GM18519 (cell line): ENCODE measurements around the gene CLECL1.
"Not testable (repeated sequence)": the region's sequence is repeated elsewhere in the genome, so short reads cannot be mapped to it uniquely, and the experiment has no call there.

Source experiments
- ATAC-seq: cut with Tn5 transposase; IDR thresholded peaks from one replicate; pipeline ENCODE4 v1.9.1; 2021; ENCODE audit warnings: mild to moderate bottlenecking, moderate library complexity; ENCODE audit not compliant: unreplicated experiment, low FRiP score

CLECL1 gene

DNA sequence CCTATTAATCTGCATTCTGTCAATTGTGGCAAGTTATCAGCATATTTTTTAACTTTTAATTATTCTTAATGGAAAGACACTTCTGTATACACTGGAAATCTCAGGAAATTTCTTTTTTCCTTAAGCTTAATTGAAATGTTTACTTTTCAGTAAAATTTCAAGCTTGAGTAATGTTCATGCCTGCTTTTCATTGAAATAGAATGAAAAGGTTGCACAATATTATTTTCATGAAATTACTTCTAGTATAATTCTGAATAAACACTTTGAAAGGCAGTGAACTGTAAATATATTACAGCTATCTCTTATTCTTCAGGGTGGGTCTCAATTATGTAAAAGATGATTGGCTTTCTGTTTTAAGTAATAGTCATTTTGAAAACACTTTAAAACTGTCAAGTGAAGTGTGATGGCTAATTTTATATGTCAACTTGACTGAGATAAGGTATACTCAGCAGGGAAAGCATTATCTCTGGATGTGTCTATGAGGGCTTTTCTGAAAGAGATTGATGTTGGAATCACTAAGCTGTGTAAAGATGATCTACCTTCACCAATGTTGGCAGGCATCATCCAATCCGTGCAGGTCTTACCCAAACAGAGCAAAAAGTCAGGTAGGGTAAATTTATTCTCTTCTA is 33.5 kb downstream of the CLECL1 start:
- ATAC-seq, result no peak

DNA sequence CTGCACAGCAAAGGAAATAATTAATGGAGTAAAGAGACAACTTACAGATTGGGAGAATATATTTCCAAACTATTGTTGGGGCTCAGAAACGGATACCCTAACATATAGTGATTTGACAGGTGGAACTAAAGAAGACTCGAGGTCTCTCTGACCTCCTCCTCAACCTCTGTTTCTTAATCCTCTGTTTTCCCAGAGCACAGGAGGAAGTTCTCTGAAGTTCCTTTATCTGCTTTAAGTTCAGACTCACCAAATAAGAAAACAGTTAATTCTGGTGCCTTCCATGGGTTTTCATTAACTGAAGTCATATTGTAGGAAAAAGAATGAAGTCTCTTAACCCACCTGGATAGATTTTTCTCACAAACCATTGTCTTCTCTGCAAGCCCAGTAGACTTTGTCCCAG is 34.2 kb downstream of the CLECL1 start:
- ATAC-seq, result no peak

DNA sequence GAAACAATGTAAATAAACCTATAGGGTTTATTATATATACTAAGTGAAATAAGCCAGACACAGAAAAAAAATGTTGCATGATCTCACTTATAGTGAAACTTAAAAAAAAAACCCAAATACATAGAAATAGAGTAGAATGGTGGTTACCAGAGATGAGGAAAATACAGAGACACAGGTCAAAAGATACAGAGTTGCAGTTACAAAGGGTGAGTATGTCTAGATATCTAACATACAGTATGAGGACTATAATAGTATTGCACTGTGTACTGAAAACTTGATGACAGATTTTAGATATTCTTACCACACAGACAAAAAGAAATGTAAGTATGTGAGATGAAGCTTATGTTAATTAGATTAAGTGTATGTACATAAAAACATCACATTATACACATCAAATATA is 35.3 kb downstream of the CLECL1 start:
- no peak for ATAC-seq

DNA sequence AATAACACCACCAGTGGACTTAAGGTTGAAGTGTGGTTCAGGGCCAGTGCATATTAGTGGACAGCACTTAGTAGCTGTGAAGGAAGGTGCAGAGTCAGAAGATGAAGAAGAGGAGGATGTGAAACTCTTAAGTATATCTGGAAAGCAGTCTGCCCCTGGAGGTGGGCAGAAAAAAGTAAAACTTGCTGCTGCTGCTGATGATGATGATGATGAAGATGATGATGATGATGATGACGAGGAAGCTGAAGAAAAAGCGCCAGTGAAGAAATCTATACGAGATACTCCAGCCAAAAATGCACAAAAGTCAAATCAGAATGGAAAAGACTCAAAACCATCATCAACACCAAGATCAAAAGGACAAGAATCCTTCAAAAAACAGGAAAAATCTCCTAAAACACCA is 37.2 kb downstream of the CLECL1 start:
- ATAC-seq, result not testable (repeated sequence)

DNA sequence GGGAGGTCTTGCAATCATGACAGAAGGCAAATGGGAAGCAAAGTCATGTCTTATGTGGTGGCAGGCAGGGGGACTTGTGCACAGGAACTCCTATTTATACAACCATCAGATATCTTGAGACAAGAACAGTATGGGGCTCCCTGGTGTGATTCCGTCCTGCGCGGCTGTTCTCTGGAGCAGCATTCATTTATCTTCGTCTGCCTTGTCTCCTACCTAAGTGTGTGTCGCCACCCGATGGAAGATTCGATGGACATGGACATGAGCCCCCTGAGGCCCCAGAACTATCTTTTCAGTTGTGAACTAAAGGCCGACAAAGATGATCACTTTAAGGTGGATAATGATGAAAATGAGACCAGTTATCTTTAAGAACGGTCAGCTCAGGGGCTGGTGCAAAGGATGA is 37.7 kb downstream of the CLECL1 start:
- not testable (repeated sequence) for ATAC-seq

DNA sequence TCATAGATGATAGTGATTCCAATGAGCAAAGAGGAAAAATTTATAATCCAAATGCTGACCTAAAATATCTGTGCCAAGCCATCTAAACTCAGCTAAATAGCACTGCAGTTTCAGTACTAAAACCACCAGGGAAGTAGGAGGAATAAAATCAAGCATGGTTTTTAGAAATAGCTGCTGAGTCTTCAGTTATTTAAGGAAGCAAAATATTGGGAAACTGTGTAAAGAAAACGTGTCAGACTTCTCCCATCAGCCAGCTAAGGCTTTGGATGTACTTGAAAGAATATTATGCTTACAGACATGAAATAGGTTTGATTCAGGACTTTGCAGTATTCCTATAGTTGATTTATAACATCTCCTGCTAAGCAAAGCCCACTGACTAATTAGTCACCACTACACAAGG is 38.7 kb downstream of the CLECL1 start:
- no peak for ATAC-seq

DNA sequence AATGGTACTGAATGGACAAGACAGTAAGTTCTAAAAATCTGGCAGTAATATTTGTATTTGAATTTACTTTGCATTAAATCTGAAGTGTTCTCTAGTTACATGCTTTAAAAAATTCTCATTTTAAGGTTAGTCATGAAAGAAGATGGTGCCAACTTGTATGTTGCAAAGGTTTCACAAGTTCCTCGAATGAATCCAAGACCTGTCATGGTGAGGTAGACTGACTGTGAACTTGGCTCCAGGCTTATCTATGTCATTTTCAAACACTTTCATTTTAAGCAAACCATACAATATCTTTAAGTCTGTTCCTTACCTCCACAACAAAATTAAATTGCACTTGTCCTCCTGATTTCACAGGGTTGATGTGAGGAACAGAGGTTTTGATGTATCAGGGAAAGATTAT is 40.0 kb downstream of the CLECL1 start:
- ATAC-seq, result no peak

DNA sequence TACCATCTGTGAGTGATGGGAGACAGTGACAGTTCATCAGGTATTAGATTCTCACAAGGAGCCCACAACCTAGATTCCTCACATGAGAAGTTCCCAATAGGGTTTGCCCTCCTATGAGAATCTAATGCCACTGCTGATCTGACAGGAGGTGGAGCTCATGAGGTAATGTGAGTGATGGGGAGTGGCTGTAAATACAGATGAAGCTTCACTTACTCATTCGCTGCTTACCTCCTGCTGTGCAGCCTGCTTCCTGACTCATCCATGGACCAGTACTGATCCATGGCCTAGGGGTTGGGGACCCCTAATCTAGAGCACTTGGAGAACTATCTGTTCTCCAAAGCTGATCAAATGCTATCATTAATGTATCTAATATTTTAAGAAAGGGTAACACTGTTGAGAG is 45.7 kb downstream of the CLECL1 start:
- ATAC-seq, result no peak

DNA sequence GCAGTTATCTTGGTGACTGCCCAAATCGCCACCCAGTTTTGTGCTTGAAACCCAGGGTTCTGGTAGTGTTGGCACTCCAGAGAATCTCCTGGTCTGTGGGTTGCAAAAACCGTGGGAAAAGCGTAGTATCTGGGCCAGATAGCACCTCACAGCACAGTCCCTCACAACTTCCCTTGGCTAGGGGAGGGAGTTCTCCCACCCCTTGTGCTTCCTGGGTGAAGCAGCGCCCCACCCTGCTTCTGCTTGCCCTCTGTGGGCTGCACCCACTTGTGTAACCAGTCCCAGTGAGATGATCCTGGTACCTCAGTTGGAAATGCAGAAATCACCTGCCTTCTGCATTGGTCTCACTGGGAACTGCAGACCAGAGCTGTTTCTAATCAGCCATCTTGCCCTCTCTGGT is 47.0 kb downstream of the CLECL1 start:
- ATAC-seq, result no peak

DNA sequence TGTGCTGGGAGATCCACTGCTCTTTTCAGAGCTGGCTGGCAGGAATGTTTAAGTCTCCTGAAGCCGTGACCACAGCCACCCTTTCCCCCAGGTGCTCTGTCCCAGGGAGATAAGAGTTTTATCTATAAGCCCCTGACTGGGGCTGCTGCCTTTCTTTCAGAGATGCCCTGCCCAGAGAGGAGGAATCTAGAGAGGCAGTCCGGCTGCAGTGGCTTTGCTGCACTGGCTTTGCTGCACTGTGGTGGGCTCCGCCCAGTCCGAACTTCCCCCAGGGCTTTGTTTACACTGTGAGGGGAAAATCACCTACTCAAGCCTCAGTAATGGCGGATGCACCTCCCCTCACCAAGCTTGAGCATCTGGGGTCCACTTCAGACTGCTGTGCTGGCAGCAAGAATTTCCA is 47.5 kb downstream of the CLECL1 start:
- ATAC-seq, result not testable (repeated sequence)

DNA sequence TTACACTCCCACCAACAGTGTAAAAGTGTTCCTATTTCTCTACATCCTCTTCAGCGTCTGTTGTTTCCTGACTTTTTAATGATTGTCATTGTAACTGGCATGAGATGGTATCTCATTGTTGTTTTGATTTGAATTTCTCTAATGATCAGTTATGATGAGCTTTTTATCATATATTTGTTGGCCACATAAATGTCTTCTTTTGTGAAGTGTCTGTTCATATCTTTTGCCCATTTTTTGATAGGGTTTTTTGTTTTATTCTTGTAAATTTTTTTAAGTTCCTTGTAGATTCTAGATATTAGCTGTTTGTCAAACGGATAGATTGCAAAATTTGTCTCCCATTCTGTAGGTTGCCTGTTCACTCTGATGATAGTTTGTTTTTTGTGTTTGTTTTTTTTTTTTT is 49.9 kb downstream of the CLECL1 start:
- ATAC-seq, result not testable (repeated sequence)

DNA sequence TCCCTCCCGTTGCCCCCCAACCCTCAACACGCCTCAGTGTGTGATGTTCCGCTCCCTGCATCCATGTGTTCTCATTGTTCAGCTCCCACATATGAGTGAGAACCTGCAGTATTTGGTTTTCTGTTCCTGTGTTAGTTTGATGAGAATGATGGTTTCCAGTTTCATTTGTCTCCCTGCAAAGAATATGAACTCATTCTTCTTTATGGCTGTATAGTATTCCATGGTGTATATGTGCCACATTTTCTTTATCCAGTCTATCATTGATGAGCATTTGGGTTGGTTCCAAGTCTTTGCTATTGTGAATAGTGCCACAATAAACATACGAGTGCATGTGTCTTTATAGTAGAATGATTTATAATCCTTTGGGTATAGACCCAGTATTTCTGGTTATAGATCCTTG is 50.4 kb downstream of the CLECL1 start:
- ATAC-seq, result not testable (repeated sequence)

DNA sequence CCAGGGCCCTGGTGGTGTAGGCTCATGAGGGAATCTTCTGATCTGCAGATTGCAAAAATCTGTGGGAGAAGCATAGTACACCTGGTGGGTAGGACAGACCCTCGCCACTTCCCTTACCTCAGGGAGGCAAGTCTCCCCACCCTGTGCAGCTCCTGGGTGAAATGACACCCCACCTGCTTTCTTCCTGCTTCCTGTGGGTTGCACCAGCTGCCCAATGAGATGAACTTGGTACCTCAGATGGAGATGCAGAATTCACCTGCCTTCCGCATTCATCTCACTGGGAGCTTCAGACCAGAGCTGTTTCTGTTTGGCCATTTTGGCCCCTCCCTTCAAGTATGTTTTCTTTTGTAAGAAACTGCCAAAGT is 58.7 kb downstream of the CLECL1 start:
- ATAC-seq, result no peak

DNA sequence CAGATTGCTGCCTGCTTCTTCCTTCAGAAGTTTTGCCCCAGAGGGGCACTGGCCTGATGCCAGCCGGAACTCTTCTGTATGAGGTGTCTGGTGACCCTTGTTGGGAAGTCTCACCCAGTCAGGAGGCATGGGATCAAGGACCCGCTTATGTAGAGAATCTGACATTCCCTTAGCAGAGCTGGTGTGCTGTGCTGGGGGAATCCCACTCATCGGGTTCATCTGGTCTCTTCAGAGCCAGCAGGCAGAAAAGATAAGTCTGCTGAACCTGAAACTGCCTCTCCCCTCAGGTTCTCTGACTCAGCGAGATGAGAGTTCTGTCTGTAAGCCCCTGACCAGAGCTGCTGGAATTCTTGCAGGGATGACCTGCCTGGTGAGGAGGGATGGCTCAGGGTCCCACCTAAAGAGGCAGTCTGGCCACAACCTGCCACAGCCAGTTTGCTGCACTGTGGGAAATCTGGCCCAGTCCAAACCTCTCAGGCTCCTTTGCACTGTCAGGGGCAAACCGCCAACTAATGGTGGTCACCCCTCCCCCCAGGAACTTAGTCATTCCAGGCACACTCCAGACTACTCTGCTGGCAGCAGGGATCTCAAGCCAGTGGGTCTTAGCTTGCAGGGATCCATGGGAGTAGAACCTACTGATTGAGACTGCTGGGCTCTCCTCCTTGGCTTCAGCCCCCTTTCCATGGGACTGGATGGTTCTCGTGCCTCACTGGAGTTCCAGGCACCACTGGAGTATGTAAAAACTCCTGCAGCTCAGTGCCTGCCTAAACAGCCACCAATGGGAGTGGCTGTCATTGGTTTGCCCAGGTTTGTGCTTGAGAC is 59.3 kb downstream of the CLECL1 start:
- no peak for ATAC-seq
